GM19023 (cell line): ENCODE measurements around the gene CFAP61.

ENCODE experiments used
- ATAC-seq: cut with Tn5 transposase; IDR thresholded peaks from one replicate; pipeline ENCODE4 v1.9.1; 2021; ENCODE audit warnings: mild to moderate bottlenecking, moderate library complexity; ENCODE audit not compliant: unreplicated experiment

Gene CFAP61

GRCh38 chr20:20265210-20265609 is 212.9 kb downstream of the CFAP61 start:
- no peak for ATAC-seq

DNA sequence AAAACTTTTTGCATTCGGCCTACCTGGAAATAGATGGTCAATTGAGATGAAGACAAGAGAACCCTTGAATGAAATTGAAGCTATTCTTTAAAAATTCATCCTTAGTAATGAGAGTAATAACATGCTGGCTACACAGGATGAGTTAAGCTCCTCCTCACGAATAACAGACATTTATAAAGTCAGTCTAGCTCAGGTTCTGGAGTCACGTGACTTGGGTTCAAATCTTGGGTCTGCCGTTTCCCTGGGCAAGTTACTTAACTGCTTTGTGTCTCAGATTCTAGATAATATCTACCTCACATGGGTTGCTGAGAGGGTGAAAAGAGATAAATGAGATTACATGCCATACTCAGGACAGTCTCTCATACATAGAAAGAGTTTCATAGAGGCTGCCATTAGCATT is 214.2 kb downstream of the CFAP61 start:
- ATAC-seq: no peak

DNA sequence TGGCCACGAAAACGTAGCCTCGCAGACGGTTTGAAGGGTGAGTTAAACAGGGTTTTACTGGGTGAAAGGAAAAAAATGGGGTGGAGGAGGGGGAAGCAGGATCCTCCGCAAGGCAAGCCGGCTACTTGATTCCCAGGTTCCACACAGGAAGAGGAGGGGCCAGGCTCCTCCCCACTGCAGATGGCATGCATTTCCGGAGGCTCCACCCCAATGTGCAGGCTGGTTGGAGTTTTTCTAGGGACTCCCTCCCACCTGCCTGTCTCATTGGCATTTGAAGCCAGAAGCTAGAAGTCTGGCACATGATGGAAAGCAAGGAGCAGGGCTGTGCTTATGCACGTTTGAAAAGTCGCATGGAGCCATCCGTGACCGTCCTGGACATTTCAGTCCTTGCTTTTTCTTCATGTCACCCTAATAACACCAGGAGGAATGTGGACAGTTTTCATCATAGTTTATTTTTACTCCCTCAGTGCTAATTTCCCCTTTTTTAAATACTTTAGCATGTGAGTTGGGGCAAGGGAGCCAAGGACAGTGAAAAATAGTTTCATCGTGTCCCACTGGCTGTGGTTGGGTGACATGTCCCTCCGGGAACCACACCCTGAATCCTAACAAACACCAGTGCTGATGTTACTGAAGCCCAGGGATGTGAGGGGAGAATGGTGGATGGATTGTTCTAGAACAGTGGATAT is 215.5 kb downstream of the CFAP61 start:
- no peak for ATAC-seq

DNA sequence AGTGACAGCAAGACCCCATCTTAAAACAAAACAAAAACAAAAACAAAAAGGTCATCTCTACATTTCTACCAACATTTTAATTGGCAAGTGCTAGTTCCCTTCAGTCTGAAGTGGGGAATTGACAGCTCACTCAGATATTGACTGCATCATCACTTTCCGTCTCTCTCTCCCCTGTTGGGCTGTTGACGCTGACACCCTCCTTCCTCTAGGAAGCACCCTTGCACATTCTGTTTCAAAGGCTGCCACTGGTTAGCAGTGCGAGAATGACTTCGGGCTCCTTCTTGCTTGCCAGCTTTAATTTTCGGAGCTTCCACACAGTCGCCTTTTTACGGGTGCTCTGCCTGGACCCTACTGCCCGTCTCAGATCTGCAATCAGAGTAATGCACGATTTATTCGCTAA is 218.9 kb downstream of the CFAP61 start:
- no peak for ATAC-seq

- no peak for ATAC-seq
These were observed 220.4 kb downstream of the CFAP61 start for GRCh38 chr20:20272686-20273085.

- ATAC-seq: no peak
These were observed 221.0 kb downstream of the CFAP61 start for GRCh38 chr20:20273286-20273685.

DNA sequence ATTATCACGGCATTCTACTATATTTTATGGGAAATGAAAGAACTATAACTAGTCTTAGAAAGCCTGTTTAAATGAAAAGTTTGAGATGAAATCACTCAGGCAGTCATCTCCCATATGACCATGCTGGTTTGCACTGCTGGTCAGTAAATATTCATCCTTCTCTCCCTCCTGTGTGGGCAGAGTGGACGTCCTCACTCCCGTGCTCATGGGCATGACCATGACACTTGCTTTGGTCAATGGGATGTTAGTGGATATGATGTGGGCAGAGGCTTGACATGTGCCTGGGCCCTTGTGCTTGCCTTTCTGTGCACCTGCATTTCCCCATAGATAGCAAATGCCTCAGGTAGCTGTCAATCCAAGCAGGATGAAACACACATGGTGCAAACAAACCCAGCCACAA is 222.5 kb downstream of the CFAP61 start:
- ATAC-seq: no peak

DNA sequence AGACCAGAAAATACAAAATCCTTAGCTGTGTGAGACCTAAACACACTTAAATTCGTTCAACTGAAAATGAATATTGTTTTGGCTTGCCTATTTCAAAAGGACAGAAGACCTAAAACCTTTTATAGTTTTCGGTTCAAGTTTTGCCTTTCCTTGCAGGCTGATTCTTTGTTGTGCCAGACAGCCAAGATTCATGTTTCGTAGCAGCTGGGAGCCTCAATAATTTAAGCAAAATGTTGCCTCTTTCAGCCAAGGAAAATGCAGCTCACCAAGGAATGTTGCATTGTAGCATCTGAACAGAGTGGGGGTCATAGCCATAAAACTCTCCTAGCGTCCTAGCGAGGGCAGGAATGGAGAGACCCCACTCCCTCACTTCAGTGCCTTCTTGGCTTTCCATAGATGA is 223.3 kb downstream of the CFAP61 start:
- ATAC-seq: no peak

DNA sequence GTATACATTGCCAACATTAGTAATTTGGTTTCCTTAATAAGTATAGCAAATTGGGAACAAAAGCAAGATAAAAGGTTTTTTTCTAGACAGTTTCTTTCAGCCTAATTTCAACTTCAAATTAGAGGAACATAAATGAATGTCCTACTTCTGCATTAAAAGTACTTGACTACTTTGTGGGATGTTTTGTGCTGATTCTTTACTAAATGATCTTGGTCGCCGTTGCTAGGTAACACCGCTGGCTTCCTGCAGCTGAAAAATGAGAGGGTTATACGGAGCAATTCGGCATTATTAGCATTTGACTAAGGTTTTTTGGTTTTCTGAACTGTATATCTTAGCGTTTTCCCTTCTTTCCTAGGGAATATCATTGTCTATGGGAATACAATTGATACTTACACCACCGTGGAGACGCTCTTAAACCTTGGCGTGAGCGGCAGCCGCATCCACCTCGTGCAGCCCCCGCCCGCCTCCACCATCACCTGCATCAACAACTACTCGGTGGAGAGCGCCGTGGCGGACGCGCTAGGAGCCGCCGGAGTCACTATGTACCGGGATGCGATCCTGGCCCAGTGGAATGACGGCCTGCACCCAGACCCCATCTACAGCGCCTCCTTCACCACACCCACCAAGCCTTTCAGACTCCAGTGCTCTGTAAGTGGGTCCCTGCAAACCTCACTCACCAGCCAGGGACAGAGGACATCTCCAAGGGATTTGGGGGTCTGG is 224.6 kb downstream of the CFAP61 start:
- ATAC-seq: no peak

- ATAC-seq: no peak
These were observed 225.6 kb downstream of the CFAP61 start for GRCh38 chr20:20277894-20278335.

- no peak for ATAC-seq
These were observed 233.7 kb downstream of the CFAP61 start for GRCh38 chr20:20286061-20286460.

- no peak for ATAC-seq
These were observed 237.0 kb downstream of the CFAP61 start for GRCh38 chr20:20289331-20289730.

GRCh38 chr20:20292472-20292871 is 240.1 kb downstream of the CFAP61 start:
- no peak for ATAC-seq

GRCh38 chr20:20293141-20293540 is 240.8 kb downstream of the CFAP61 start:
- no peak for ATAC-seq

DNA sequence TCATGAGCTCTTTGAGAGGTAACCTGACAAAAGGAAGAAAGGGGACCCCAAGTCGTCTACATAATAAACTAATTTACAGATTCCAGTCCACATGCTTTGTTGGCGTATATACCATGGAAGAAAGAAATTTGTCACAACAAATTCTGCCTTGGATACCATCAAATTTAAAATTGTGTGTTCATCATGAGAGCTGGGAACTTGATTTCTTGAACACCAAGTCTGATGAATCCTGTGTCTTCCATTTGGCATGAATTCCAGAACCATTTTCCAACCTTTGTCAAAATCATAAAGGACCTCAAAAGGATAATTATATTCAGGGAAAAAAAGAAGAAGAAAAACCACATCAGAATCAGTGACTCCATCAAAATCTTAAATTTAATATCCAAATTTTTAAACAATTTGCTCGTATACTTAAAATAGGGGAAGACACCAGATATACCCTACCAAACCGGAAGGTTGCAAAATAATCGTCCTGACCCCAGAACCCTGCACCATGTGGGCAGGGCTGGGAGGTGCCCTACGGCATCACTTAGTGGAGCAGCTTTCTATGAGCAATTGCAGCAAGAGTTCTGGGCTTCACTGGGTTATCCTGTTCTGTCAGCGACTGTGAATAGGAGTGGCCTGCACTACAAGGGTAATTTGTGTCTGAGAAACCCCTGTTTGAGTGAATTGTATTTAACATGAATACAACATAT is 241.5 kb downstream of the CFAP61 start:
- ATAC-seq: no peak

- no peak for ATAC-seq
These were observed 243.5 kb downstream of the CFAP61 start for GRCh38 chr20:20295621-20296498.

DNA sequence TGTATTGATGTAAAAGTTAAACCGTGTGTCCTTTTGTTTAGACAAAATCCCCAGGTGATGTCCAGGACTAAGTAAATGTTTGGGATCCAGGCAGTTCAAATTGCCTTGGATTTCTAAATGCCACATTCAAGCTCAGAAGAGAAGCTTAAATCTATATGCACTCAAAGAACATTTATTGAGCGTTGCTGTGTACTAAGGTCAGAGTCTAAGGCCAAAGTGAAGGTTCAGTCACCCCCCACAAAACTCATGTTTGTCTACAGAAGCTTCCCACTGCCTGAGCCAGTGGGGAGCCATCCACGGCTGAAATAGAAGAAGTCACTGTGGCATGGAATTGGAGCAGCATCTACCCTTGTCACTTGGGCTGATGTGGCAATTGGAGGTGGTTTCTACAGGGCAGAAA is 244.8 kb downstream of the CFAP61 start:
- no peak for ATAC-seq

DNA sequence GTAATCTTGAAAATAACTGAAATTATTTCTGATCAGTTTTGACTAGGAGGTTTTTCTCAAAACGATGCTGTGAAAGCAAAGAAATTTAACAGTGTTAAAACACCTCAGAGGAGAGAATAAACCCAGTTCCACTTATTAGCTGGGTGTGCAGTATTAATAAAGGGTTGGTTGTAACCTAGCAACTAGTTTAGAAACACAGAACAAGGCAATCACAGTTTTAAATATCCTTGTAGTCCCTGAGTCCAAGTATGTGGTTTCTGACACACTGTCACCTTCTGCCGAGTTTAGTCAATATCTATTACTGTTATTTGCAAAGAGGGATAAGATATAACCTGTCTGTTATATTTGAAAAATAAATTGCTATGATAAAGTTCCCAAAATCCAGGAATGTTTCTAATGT is 245.4 kb downstream of the CFAP61 start:
- ATAC-seq: no peak

DNA sequence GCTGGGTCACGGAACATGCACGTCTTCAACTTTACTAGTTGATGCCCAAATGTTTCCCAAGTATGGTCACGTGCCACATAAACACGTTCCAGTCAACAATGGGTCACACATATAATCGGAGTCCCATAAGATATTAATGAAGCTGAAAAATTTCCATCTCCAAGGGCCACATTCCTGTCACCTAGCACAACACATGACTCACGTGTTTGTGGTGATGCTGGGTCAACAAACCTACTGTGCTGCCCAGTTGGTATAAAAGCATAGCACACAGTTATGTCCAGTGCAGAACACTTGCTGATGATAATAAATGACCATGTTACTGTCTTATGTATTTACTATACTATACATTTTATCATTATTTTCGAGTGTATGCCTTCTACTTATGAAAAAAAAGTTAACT is 247.6 kb downstream of the CFAP61 start:
- no peak for ATAC-seq

GRCh38 chr20:20303320-20303719 is 251.0 kb downstream of the CFAP61 start:
- ATAC-seq: no peak

DNA sequence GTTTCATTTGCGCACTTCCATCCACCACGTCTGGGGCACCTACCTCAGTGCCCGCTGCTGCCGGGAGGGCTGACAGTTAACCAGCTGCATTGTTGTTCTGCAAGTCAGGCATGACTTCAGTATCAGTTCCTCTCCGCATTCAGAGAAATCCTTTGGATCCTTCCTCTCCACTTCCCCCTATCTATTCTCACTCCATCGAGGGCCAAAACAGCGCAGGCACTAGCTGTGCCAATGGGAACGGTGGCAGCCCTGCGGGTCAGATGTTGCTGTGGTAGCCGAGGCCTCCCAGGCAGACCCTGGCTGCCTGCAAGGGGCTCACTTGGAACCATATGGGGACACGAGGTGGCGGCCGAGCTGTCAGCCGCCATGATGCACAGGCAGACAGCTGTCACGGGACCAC is 251.4 kb downstream of the CFAP61 start:
- no peak for ATAC-seq
